SK-N-SH (cell line): ENCODE results near the gene NAV2. TPM values are rescaled to one million over a fixed set of nuclear protein-coding genes. Genes with fewer than 3 reads are reported as not detected.

Experiments
- CTCF ChIA-PET: fragments of 300-600, 350-600 bp; formaldehyde crosslinking; extraction: SDS; loops from one replicate; lab custom pipeline; 2021; lab: Yijun Ruan, JAX
- POLR2A ChIA-PET: fragments of 350-600 bp; sonication (Branson Sonifier 250); formaldehyde crosslinking; extraction: SDS; loops from one replicate; lab custom pipeline; 2020; ENCODE audit warnings: antibody characterized with exemption, inconsistent platforms; lab: Yijun Ruan, JAX
- DNase-seq: peaks from one replicate; pipeline ENCODE4 v3.0.0; 2012
- H2AFZ ChIP-seq: fragments of 200-600 bp; sonication (generic); 2 replicates; pipeline ENCODE4 v1.8.1; 2016; ENCODE audit warnings: antibody characterized with exemption, mild to moderate bottlenecking, low read depth
- H3F3A ChIP-seq: fragments of 200-600 bp; sonication (generic); replicated peaks from 2 replicates; pipeline ENCODE3; 2016; ENCODE audit warnings: antibody characterized with exemption, mild to moderate bottlenecking; ENCODE audit not compliant: insufficient read depth
- H3K27ac ChIP-seq, 2 experiments: fragments of 200-500 bp in 1 of 2; fragments of 200-600 bp in 1 of 2; sonication (Bioruptor generic) in 1 of 2; sonication (generic), shearing (Covaris generic) in 1 of 2; 2 replicates each; pipeline versions ENCODE4 v1.5.1 to v1.6.1; 2014 to 2016; ENCODE audit warnings: low read depth in 2 of 2, inconsistent platforms in 1 of 2, low read length in 1 of 2, mild to moderate bottlenecking in 1 of 2, mixed read lengths in 1 of 2
- H3K27me3 ChIP-seq: fragments of 200-600 bp; sonication (generic), shearing (Covaris generic); 2 replicates; pipeline ENCODE4 v1.6.1; 2016; ENCODE audit warnings: mixed run types; ENCODE audit not compliant: insufficient read depth
- H3K36me3 ChIP-seq, 2 experiments: fragments of 200-500 bp in 1 of 2; fragments of 200-600 bp in 1 of 2; sonication (Bioruptor generic) in 1 of 2; sonication (generic) in 1 of 2; replicated peaks in 1 of 2; 2 replicates each; pipeline versions ENCODE3 to v1.5.1; 2014 to 2016; ENCODE audit warnings: low read length in 1 of 2, mild to moderate bottlenecking in 1 of 2; ENCODE audit not compliant: insufficient read depth in 2 of 2, control insufficient read depth in 1 of 2
- H3K4me1 ChIP-seq, 2 experiments: fragments of 200-500 bp in 1 of 2; fragments of 200-600 bp in 1 of 2; sonication (Bioruptor generic) in 1 of 2; sonication (generic), shearing (Covaris generic) in 1 of 2; 2 replicates each; pipeline versions ENCODE4 v1.5.1 to v1.6.1; 2014 to 2016; ENCODE audit warnings: low read depth in 1 of 2, low read length in 1 of 2, mixed run types in 1 of 2; ENCODE audit not compliant: insufficient read depth in 2 of 2, control insufficient read depth in 1 of 2
- H3K4me2 ChIP-seq: fragments of 200-600 bp; sonication (generic), shearing (Covaris generic); 2 replicates; pipeline ENCODE4 v1.6.1; 2017; ENCODE audit warnings: mixed run types
- H3K4me3 ChIP-seq, 2 experiments: fragments of 200-500 bp in 1 of 2; fragments of 200-600 bp in 1 of 2; sonication (Bioruptor generic) in 1 of 2; sonication (generic), shearing (Covaris generic) in 1 of 2; 2 replicates each; pipeline versions ENCODE4 v1.5.1 to v1.8.1; 2014 to 2016; ENCODE audit warnings: low read depth in 2 of 2, inconsistent platforms in 1 of 2, low read length in 1 of 2, mild to moderate bottlenecking in 1 of 2, mixed read lengths in 1 of 2, moderate library complexity in 1 of 2
- H3K79me2 ChIP-seq: fragments of 200-600 bp; sonication (generic); 2 replicates; pipeline ENCODE4 v1.8.1; 2017; ENCODE audit warnings: mild to moderate bottlenecking; ENCODE audit not compliant: insufficient read depth
- H3K9ac ChIP-seq: fragments of 200-600 bp; sonication (generic); 2 replicates; pipeline ENCODE4 v1.6.1; 2017; ENCODE audit warnings: mixed run types
- H3K9me2 ChIP-seq: fragments of 200-600 bp; sonication (generic); 2 replicates; pipeline ENCODE4 v1.6.1; 2017; ENCODE audit warnings: mixed run types
- H3K9me3 ChIP-seq: fragments of 200-600 bp; sonication (generic); 2 replicates; pipeline ENCODE4 v1.6.1; 2017; ENCODE audit warnings: mixed run types, mild to moderate bottlenecking, moderate library complexity
- H4K20me1 ChIP-seq: fragments of 200-600 bp; sonication (generic); 2 replicates; pipeline ENCODE4 v1.6.1; 2017; ENCODE audit warnings: mild to moderate bottlenecking, mixed run types; ENCODE audit not compliant: insufficient read depth
- ELF1 ChIP-seq: IDR thresholded peaks from 2 replicates; pipeline ENCODE4 v1.4.0; 2012
- EZH2phosphoT487 ChIP-seq: fragments of 200-600 bp; sonication (generic); IDR thresholded peaks from 2 replicates; pipeline ENCODE4 v1.6.1; 2017; ENCODE audit warnings: low read depth, mixed run types, mild to moderate bottlenecking, antibody characterized with exemption, moderate library complexity, borderline replicate concordance
- FOSL2 ChIP-seq: IDR thresholded peaks from 2 replicates; pipeline ENCODE4 v1.4.0; 2012; ENCODE audit warnings: low read depth, mild to moderate bottlenecking, moderate library complexity, borderline replicate concordance
- FOXM1 ChIP-seq: IDR thresholded peaks from 2 replicates; pipeline ENCODE4 v1.4.0; 2012; ENCODE audit warnings: low read depth, mild to moderate bottlenecking
- IRF3 ChIP-seq: fragments of 150-350 bp; IDR thresholded peaks from 2 replicates; pipeline ENCODE4 v1.6.1; 2016; ENCODE audit warnings: mild to moderate bottlenecking, low read depth, low read length
- MXI1 ChIP-seq: IDR thresholded peaks from 2 replicates; pipeline ENCODE4 v1.6.1; 2012; ENCODE audit warnings: mild to moderate bottlenecking, low read depth, low read length, improper control_type of control experiment
- NFIC ChIP-seq: IDR thresholded peaks from 2 replicates; pipeline ENCODE4 v1.4.0; 2012; ENCODE audit warnings: borderline replicate concordance
- PBX3 ChIP-seq: IDR thresholded peaks from 2 replicates; pipeline ENCODE4; 2012
- POLR2AphosphoS5 ChIP-seq: IDR thresholded peaks from 2 replicates; pipeline ENCODE4 v1.6.1; 2012; ENCODE audit warnings: low read depth, low read length
- RXRA ChIP-seq: IDR thresholded peaks from 2 replicates; pipeline ENCODE4 v1.4.0; 2012; ENCODE audit warnings: low read depth, mild to moderate bottlenecking, borderline replicate concordance
- SIN3A ChIP-seq: IDR thresholded peaks from 2 replicates; pipeline ENCODE4 v1.6.1; 2012; ENCODE audit warnings: low read depth, mild to moderate bottlenecking, low read length, moderate library complexity, borderline replicate concordance
- TCF12 ChIP-seq: IDR thresholded peaks from 2 replicates; pipeline ENCODE4 v1.4.0; 2012
- ZBTB33 ChIP-seq: IDR thresholded peaks from 2 replicates; pipeline ENCODE4 v1.4.0; 2012; ENCODE audit warnings: low read depth, borderline replicate concordance
- WGBS: methylation state at CpG from one replicate; pipeline ENCODE4 v1.1.6; 2017; ENCODE audit warnings: low lambda C conversion rate; 5-methylcytosine and 5-hydroxymethylcytosine counted together
- polyA plus RNA-seq, 3 experiments: library from polyadenylated mRNA; depleted of rRNA; stranded (reverse); fragments of >200 nt; gene quantifications; 2 replicates each; pipeline ENCODE4 v1.2.3, GENCODE V29; 2012

Gene NAV2
- polyA plus RNA-seq, 1 of the 3 experiments (the other 2 are of a cell fraction): 26.2 TPM

- Histone ChIP-seq H3K27me3 (no peaks in the 10 kb centered on the region), H3K9me3 (no peaks in the 10 kb centered on the region), H3K9me2 (no peaks in the 10 kb centered on the region), H3K4me2 (no peak overlapping the region), H3K9ac (no peak overlapping the region), H3K36me3 (peaks cover 24 to 30% of the 10 kb centered on the region in 2 experiments), H3F3A (peaks cover 8% of the 10 kb centered on the region), H4K20me1 (peaks cover 96% of the 10 kb centered on the region), H3K4me1 (peaks cover 9 to 87% of the 10 kb centered on the region in 2 experiments; a peak in 3 of 4 replicates), H2AFZ (no peak overlapping the region), H3K27ac (peak overlapping the region in 1 of 2 experiments; percentile 99; a peak in 2 of 4 replicates), H3K4me3 (no peak overlapping the region), H3K79me2 (peaks cover 100% of the 10 kb centered on the region)
- POLR2A ChIA-PET: interaction anchor here (0.8 to 3.1 kb wide), 4 partner anchors 11 to 15 kb away, joined by 3 to 15 read pairs (median 4); partner anchors contain the start of gene NAV2
- CTCF ChIA-PET: interaction anchor here (0.9 to 4.7 kb wide), 9 partner anchors 8 to 656 kb away, joined by 3 to 27 read pairs (median 3); no protein-coding TSS in a partner anchor
- WGBS: no CpG with 5 or more reads among the region's 1 CpG
- peak; percentile 22 for DNase-seq
- TF ChIP-seq TCF12 (no peak), IRF3 (no peak), SIN3A (no peak), EZH2phosphoT487 (no peak), NFIC (no peak)
Measured at GRCh38 chr11:19727246-19727645, 14.6 kb downstream of the NAV2 start.

- Histone ChIP-seq H3F3A (peaks cover 8% of the 10 kb centered on the region), H3K79me2 (peaks cover 100% of the 10 kb centered on the region), H3K27me3 (no peaks in the 10 kb centered on the region), H3K4me2 (no peak overlapping the region), H3K9ac (no peak overlapping the region), H3K27ac (peak overlapping the region in 1 of 2 experiments; percentile 99; a peak in 3 of 4 replicates), H3K9me2 (no peaks in the 10 kb centered on the region), H3K4me3 (no peak overlapping the region), H3K36me3 (peaks cover 24 to 29% of the 10 kb centered on the region in 2 experiments), H3K4me1 (peaks cover 3 to 86% of the 10 kb centered on the region in 2 experiments; a peak in 3 of 4 replicates), H4K20me1 (peaks cover 96% of the 10 kb centered on the region), H2AFZ (no peak overlapping the region), H3K9me3 (no peaks in the 10 kb centered on the region)
- ChIA-PET CTCF (interaction anchor here (0.8 to 4.7 kb wide), 5 partner anchors 12 to 164 kb away, joined by 3 to 27 read pairs (median 3); no protein-coding TSS in a partner anchor), POLR2A (interaction anchor here (1.0 to 3.1 kb wide), 2 partner anchors 10 to 16 kb away, joined by 4 to 15 read pairs; partner anchors contain the start of gene NAV2)
- WGBS: 68% methylated on average over 3 of the region's 4 CpGs
- TF ChIP-seq RXRA: no peak
- TF ChIP-seq ELF1: no peak
- TF ChIP-seq MXI1: no peak
- TF ChIP-seq PBX3: no peak
- TF ChIP-seq POLR2AphosphoS5: no peak
- TF ChIP-seq FOSL2: no peak
- TF ChIP-seq TCF12: no peak
- no peak for TF ChIP-seq ZBTB33
- TF ChIP-seq FOXM1: no peak
- no peak for DNase-seq
Measured at GRCh38 chr11:19728436-19728835, 15.8 kb downstream of the NAV2 start.
